NCI-H446 (cell line): Measurements from ENCODE around the gene FOXR1.
"Not testable (repeated sequence)": the region's sequence is repeated elsewhere in the genome, so short reads cannot be mapped to it uniquely, and the experiment has no call there.

Experiments
- DNase-seq, 2 experiments: peaks; one replicate each; lab custom pipeline; 2025; lab: John Stamatoyannopoulos, UW

Gene FOXR1

DNA sequence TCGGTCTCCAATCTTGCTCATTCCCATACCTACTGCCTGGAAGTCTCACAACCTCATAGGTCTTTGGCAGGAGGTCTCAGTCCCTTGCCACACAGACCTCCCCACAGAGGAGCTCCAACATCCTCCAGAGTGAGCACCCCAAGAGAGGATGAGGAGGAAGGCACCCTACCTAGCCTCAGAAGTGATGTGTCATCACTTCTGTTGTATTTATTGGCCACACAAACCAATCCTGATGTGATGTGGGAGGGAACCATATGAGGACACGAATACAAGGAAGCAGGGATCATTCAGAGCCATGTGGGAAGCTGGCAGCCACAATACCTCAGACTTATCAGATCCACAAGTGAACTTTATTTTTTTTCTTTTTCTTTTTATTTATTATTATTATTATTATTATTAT, 24.5 kb upstream of the FOXR1 start:
- DNase-seq = no peak

DNA sequence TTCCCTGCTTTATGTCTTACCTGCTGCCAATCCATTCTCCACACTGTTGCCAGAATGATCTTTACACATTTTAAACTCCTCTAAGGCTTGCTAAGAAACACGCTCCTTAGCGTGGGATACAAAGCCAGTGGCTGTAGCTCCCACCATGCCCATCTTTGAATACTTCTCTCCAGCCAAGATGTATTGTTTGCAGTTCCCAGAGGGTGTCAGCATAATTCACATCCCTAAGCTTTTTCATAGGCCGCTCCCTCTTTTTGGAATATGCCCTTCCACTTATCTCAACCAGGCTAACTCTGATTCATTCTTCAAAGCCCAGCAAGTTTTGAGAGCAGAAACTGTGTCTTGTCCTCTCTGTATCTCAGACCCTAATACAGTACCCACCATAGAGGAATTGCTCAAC, 23.6 kb upstream of the FOXR1 start:
- no peak for DNase-seq

DNA sequence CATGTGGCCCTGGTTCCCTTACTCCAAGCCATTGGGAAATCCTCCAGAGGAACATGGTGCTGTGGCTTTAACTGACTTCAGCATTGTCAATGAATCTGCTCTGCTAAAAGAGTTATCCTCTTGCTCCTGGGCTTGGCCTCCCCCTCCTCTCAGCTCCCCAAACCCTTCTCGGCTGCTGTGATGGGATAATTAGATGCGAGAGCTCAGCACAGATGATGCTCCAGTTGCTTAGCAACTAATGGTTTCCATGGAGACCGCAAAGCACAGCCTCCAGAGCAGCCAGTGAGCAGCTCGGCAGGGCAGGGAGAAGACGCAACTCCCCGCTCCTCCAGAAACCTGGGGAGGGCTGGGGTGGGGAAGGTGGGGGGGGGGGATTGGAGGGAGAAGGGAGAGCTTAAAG, 18.3 kb upstream of the FOXR1 start:
- peak in 1 of 2 experiments; percentile 48 for DNase-seq

DNA sequence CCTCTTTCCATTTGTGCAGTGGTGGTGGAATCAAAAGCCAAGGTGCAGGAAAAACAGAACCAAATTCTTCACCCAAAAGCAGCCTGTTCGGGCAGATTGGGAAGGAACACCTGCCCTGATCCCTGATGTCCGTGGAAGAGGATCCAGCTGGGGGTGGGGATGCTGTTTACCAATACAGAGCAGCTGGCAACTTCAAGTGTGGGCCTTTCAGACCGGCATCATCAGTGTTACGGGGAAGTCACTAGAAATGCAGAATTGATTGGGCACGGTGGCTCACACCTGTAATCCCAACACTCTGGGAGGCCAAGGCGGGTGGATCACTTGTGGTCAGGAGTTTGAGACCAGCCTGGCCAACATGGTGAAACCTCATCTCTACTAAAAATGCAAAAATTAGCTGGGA, 17.6 kb upstream of the FOXR1 start:
- not testable (repeated sequence) for DNase-seq

DNA sequence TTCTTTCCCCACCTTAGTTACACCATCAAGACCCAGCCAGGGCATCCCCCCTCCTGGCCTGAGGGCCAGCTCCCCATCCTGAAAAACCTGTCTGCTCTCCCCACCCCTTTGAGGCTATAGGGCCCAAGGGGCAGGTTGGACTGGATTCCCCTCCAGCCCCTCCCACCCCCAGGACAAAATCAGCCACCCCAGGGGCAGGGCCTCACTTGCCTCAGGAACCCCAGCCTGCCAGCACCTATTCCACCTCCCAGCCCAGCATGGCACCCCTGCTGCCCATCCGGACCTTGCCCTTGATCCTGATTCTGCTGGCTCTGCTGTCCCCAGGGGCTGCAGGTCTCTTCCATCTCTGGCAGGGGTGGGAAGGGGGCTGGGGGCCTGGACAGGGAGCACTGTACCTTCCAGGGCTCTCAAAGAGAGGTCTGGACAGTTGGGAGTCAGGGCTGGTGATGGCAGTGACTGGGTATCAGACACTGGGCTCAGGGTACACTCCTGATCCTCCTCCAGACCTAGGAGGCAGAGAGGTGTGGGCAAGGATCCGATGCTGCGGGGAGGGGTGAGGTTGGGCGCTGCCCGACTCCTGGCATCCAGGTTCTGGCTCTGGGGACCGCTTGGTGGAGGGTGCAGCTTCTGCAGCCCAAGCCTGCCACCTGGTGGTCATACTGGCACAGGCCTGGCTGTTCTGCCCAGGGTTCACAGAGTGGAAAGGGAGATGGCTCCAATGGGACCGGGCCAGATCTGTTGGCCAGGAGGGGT, 15.3 kb upstream of the FOXR1 start, which contains the start of gene UPK2:
Gene UPK2 (plus strand): TSS at position 205 of the 753 bp plus-strand sequence. CDS start 53 bp downstream, at position 258.
- peak; percentile 67 to 86 for DNase-seq

DNA sequence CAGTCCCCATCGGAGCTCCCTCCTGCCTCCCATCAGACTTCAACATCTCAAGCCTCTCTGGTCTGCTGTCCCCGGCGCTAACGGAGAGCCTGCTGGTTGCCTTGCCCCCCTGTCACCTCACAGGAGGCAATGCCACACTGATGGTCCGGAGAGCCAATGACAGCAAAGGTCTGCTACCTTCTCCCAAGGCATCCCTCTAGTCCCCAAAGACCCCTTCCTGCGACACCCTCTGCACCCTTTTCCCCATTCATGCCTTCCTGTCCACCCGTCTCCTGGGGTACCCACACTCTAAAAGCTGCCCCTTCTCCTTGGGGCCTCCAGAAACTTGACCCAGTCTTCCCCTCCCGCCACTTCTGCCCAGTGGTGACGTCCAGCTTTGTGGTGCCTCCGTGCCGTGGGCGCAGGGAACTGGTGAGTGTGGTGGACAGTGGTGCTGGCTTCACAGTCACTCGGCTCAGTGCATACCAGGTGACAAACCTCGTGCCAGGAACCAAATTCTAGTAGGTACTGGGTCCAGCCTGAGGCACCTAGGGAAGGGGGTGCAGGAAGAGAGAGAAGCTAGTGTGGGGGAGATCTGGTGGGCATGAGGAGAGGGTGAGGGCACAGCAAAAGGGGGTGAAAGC, 14.6 kb upstream of the FOXR1 start:
- no peak for DNase-seq

DNA sequence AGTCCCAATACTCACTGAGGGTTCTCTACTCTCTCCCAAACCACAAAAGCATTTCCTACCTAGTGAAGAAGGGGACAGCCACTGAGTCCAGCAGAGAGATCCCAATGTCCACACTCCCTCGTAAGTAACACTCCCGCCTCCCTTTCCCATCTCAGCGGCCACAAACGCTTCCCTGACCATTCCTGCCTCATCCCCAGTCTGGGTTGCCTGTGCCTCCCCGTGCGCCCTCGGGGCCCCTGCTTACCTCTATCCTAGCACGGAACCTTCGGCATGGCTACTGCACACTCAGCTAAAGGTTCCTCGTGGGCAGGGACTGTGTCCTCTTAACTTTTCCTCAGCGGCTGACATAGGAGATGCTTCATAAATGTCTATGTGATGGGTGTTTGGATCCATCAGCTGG, 14.0 kb upstream of the FOXR1 start:
- no peak for DNase-seq

DNA sequence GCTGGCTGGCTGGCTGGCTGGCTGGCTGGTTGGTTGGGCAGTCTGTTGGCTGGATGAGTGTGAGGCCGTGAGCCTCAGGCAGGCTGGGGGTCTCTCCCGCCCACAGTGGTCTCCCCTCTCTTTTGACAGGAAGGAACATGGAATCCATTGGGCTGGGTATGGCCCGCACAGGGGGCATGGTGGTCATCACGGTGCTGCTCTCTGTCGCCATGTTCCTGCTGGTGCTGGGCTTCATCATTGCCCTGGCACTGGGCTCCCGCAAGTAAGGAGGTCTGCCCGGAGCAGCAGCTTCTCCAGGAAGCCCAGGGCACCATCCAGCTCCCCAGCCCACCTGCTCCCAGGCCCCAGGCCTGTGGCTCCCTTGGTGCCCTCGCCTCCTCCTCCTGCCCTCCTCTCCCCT, 13.6 kb upstream of the FOXR1 start:
- no peak for DNase-seq

DNA sequence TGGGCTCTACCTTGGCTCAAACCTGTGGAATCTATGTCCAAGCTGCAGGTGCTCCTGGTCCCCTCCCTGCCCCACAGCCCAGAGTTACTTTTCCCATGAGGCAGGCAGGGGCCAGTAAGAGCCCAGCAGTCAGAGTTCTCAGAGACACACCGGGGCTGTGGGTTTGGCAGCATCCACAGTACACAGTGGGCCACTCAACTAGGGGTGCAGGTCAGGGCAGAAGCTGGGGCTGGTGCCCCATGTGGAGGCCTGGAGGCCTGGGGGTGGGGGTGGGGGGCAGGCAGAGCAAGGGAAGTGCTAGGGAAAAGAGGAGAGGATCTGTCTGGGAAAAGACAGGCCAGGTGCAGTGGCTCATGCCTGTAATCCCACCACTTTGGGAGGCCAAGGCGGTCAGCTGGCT, 13.0 kb upstream of the FOXR1 start:
- no peak for DNase-seq

DNA sequence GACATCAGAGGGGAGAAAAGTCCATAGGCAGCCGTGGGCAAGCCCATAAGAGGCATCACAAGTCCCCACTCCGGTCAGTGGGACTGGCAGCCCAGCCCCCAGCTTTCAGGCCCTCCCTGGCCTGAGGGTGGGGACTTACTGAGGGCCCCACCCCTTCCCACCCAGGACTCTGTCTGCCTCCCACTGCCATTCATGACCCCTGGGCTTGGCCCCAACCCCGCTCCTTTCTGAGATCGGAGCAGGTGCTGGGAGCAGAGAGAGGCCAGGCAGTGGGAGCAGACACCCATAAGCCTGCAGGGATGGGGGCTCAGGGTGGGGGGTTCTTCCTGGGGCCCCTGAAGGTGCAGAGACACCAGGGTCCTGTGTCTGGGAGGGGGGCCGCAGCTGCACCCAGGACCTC, 10.4 kb upstream of the FOXR1 start:
- DNase-seq = no peak

DNA sequence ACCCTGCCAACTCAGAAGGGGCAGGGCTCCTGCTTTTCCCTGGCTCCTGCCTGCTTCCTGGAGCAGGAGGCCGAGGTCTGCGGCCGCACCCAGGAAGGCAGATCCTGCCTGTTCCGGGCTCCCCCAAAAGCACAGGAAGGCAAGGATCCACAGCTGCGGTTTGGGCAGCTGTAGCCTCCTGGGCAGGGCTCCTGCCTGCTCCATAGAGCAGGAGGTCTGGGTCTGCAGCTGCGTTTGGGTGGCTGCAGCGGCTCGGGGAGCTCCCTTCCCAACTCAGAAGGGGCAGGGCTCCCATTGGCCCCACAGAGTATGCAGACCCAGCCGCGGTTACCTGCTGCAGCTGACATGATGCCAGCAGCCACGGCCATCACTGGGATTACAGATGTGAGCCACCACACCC, 10.0 kb upstream of the FOXR1 start:
- no peak for DNase-seq

DNA sequence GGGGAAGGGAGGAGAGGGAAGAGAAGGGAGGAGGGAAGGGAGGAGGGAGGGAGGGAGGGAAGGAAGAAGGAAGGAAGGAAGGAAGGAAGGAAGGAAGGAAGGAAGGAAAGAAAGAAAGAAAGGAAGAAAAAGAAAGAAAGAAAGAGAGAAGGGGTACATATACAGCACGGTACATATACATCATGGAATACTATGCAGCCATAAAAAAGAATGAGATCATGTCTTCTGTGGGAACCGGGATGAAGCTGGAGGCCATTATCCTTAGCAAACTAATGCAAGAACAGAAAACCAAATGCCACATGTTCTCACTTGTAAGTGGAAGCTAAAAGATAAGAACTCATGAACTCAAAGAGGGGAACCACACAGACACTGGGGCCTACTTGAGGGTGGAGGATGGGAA, 2.1 kb upstream of the FOXR1 start:
- DNase-seq = not testable (repeated sequence)

DNA sequence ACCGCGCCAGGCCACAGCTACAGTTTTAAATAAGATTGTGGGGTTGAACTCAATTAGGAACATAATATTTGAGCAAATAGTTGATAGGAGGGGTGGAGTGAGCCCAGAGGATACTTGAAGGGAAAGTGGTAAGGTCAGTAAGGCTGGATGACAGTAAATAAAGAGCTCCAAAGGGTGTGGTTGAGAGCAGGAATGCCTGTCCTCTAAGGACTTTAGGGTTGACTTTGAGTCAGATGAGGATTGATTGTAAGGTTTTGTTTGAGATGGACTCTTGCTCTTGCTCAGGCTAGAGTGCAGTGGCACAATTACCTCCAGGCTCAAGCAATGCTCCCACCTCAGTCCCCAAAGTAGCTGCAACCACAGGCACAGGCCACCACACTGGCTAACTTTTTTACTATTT, 2.4 kb downstream of the FOXR1 start:
- no peak for DNase-seq

DNA sequence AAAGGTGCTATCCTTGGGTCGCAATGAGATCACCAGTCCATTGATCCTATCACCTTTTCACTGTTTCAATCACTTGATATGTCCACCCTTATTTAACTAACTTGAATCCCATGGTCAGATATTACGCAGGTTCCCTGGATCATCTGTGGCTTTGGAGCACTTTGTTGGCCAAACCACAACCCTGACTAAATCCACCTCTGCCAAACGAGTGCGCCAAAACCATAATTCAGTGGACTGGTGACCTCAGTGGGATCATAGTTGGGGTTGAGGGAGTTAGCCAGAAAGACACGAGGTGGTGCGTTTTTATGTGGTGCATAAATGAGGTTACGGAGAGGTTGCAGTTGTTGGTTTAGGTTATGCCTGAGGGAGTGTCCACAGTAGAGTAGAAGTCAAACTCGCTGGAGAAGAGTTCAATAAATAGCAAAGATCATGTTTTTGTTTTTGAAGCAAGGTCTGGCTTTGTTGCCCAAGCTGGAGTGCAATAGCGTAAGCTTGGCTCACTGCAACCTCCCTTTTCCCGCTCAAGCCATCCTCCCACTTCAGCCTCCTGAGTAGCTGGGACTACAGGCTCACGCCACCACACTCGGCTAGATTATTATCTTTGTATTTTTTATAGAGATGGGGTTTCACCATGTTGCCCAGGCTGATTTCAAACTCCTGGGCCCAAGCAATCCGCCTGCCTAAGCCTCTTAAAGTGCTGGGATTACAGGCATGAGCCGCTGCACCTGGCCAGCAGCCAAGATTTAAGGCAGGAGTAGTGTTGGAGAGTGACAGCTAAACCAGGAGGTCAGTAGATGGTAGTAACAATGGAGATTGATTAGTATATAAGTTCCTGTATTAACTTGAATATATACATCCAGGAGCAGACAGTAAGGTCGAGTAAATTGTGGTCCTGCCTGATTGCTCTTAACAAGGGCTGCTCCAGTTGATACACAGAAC, 4.5 kb downstream of the FOXR1 start:
- DNase-seq = no peak

DNA sequence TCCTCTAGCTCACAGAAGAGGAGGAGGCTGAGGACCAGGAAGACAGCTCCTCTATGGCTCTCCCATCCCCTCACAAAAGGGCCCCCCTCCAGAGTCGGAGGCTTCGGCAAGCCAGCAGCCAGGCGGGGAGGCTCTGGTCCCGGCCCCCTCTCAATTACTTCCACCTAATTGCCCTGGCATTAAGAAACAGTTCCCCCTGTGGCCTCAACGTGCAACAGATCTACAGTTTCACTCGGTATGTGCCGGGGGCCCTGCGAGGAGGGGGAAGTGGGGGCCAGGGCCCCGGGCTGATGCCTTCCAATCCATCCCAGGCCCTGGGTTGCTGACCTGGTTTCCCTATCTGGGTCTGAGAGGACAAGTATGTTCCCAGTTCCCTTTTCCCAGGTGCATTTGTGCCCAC, 7.9 kb downstream of the FOXR1 start:
- DNase-seq = no peak

DNA sequence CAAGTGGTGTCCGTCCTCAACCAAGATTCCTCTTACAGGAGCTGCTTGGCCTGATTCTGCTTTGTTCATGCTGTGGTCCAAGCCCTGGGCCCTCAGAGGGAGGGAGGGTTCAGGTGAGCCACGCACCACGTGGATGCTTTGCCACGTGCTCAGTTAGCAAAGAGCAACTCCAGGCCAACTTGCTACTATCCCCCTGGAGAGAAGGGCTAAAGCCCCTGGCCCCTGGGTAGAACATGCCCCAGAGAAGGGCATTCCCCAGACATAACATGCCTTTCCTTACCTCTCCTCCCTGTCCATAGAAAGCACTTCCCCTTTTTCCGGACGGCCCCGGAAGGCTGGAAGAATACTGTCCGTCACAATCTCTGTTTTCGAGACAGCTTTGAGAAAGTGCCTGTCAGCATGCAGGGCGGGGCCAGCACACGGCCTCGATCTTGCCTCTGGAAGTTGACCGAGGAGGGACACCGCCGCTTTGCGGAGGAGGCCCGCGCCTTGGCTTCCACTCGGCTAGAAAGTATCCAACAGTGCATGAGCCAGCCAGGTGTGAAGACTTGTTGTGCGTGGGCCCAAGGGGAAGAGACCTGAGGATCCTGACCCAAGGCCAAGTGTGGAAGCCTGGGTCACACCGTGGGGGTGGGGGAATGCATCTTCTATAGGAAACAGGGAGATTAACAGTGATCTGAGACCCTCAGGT, 8.8 kb downstream of the FOXR1 start:
- DNase-seq = no peak

DNA sequence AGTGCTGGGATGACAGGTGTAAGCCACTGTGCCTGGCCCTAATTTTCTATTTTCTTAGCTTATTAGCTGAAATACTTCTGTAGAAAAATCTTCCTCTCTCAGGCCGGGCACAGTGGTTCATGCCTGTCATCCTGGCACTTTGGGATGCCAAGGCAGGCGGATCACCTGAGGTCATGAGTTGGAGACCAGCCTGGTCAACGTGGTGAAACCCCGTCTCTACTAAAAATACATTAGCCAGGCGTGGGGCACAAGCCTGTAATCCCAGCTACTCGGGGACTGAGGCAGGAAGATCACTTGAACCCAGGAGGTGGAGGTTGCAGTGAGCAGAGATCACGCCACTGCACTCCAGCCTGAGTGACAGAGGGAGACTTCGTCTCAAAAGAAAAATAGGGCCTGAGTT, 12.8 kb downstream of the FOXR1 start:
- DNase-seq = not testable (repeated sequence)

DNA sequence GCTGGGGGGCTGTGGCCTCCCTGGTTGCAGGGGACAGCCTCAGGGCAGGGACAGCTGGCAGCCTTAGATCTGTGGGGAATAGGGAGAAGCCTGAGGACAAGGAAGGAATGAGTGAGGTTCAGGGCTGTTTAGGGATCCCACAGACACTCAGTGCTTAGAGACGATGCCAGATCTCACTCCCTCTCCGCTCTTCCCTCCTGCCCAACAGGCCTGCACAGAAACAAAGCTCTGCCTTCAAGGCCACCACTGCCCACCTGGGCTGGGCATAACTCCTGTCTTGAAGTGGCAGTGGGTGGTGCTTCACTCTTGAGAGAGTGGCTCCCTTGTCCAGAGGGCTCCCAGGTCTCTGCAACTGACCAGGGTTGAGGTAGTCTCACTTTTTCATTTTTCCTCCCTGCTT, 13.3 kb downstream of the FOXR1 start:
- DNase-seq = no peak

DNA sequence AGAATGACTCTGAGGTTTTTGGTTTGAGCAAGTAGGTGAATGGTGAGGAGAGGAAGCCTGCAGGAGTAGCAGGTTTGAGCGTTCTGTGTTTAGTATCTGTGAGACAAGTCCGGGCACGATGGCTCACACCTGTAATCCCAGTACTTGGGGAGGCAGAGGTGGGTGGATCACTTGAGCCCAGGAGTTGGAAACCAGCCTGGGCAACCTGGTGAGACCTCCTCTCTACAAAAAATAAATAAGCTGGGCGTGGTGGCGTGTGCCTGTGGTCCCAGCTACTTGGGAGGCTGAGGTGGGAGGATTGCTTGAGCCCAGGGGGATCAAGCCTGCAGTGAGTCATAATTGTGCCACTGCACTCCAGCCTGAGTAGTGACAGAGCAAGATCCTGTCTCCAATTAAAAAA, 16.7 kb downstream of the FOXR1 start:
- no peak for DNase-seq

DNA sequence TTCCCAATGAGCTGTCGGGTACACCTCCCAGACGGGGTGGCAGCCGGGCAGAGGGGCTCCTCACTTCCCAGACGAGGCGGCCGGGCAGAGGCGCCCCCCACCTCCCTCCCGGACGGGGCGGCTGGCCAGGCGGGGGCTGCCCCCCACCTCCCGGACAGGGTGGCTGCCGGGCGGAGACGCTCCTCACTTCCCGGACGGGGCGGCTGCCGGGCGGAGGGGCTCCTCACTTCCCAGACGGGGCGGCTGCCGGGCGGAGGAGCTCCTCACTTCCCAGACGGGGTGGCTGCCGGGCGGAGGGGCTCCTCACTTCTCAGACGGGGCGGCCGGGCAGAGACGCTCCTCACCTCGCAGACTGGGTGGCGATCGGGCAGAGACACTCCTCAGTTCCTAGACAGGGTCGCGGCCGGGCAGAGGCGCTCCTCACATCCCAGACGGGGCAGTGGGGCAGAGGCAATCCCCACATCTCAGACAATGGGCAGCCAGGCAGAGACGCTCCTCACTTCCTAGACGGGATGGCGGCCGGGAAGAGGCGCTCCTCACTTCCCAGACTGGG, 20.0 kb downstream of the FOXR1 start:
- DNase-seq = not testable (repeated sequence)

DNA sequence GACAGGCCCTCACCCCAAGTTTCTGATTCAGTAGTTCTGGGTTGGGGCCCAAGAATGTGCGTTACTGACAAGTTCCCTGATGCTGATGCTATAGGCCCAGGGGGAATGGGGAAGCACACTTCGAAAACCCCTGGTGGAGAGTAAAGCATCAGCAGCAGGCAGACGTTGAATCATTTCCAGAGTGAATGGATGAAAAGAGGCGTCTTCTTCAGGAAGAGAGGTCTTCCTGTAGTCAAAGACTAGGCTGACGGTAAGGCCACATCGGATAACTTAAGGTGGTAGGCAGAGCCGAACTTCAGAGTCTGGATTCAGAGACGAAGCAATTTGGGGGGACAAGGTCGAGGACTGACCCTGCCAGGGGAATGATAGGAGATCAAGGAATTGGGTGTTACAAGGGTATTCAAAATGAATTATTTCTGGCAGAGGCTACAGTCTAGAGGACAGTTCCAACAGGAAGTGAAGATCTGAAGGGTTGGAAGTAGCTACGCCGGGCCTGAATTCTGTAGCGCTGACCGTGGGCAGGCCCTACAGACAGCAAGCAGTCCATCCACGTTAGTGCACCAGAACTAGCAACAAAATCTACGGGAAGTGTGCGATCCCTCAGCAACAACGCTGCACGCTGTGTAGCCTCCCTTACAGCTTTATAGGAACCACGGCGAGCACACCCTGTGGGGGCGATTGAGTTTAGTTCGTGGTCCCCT, 25.5 kb downstream of the FOXR1 start:
- no peak for DNase-seq
